Dedifferentiated amniotic fluid mesenchymal stem cell (primary cell): ENCODE measurements around the gene SNX6.
"Not testable (repeated sequence)": the region's sequence is repeated elsewhere in the genome, so short reads cannot be mapped to it uniquely, and the experiment has no call there.

Experiments used
- DNase-seq: peaks from one replicate; pipeline ENCODE4 v3.0.0-alpha.2; 2016; ENCODE audit errors: extremely low spot score

SNX6 gene

GRCh38 chr14:34562776-34563150, 67.2 kb downstream of the SNX6 start:
- DNase-seq: no peak

- DNase-seq: not testable (repeated sequence)
Measured at GRCh38 chr14:34562037-34562775, 67.7 kb downstream of the SNX6 start.

- DNase-seq: not testable (repeated sequence)
Measured at GRCh38 chr14:34556498-34556829, 73.5 kb downstream of the SNX6 start.

- DNase-seq: not testable (repeated sequence)
Measured at GRCh38 chr14:34555583-34556497, 74.1 kb downstream of the SNX6 start.

- DNase-seq: no peak
Measured at GRCh38 chr14:34554540-34555250, 75.3 kb downstream of the SNX6 start.

- not testable (repeated sequence) for DNase-seq
Measured at GRCh38 chr14:34549276-34549966, 80.5 kb downstream of the SNX6 start.

GRCh38 chr14:34548472-34548981, 81.4 kb downstream of the SNX6 start:
- DNase-seq: no peak

- not testable (repeated sequence) for DNase-seq
Measured at GRCh38 chr14:34547136-34547520, 82.8 kb downstream of the SNX6 start.

GRCh38 chr14:34546272-34547135, 83.4 kb downstream of the SNX6 start:
- DNase-seq: not testable (repeated sequence)

GRCh38 chr14:34540181-34541059, 89.5 kb downstream of the SNX6 start:
- not testable (repeated sequence) for DNase-seq

GRCh38 chr14:34539407-34540180, 90.4 kb downstream of the SNX6 start, which contains the start of gene EAPP:
EAPP (minus strand) TSS chr14:34539701; CDS start chr14:34539628, 73 bp downstream.
- DNase-seq: peak; percentile 97

GRCh38 chr14:34538871-34539406, 91.0 kb downstream of the SNX6 start:
- DNase-seq: no peak

GRCh38 chr14:34538096-34538495, 91.9 kb downstream of the SNX6 start:
- not testable (repeated sequence) for DNase-seq

- no peak for DNase-seq
Measured at GRCh38 chr14:34537677-34538009, 92.3 kb downstream of the SNX6 start.

GRCh38 chr14:34536951-34537676, 92.8 kb downstream of the SNX6 start:
- DNase-seq: no peak

- no peak for DNase-seq
Measured at GRCh38 chr14:34527591-34527990, 102.4 kb downstream of the SNX6 start.

- not testable (repeated sequence) for DNase-seq
Measured at GRCh38 chr14:34524216-34524615, 105.7 kb downstream of the SNX6 start.

GRCh38 chr14:34522496-34522895, 107.5 kb downstream of the SNX6 start:
- DNase-seq: no peak
